Testis (tissue), 3 donors: ENCODE results near the gene NFATC3. TPM values are rescaled to one million over a fixed set of nuclear protein-coding genes. Genes with fewer than 3 reads are reported as not detected.

Experiments
- DNase-seq: peaks from one replicate; pipeline ENCODE4 v3.0.0-alpha.2; 2019
- H3K27ac ChIP-seq, 2 donors: fragments of 200-600 bp; sonication (generic); one replicate each; pipeline ENCODE4 v1.5.1; 2019
- H3K27me3 ChIP-seq: fragments of 200-600 bp; sonication (generic); one replicate; pipeline ENCODE4 v1.5.1; 2019
- H3K36me3 ChIP-seq: fragments of 200-600 bp; sonication (generic); one replicate; pipeline ENCODE4 v1.5.1; 2017; ENCODE audit warnings: low read depth; ENCODE audit errors: missing control alignments
- H3K4me1 ChIP-seq: fragments of 200-600 bp; sonication (generic); one replicate; pipeline ENCODE4 v1.5.1; 2019
- H3K4me3 ChIP-seq, 2 donors: fragments of 200-600 bp; sonication (generic); one replicate each; pipeline ENCODE4 v1.5.1; 2017 to 2019
- H3K9me3 ChIP-seq: fragments of 200-600 bp; sonication (generic); one replicate; pipeline ENCODE4 v1.5.1; 2017
- CTCF ChIP-seq, 3 experiments: fragments of 450-650 bp in 2 of 3; fragments of 200-600 bp in 1 of 3; sonication (generic) in 1 of 3; IDR thresholded peaks; one replicate each; pipeline ENCODE4 v1.5.1; 2016 to 2019; ENCODE audit warnings: antibody characterized with exemption in 3 of 3, mild to moderate bottlenecking in 2 of 3, moderate library complexity in 1 of 3
- POLR2A ChIP-seq: fragments of 450-650 bp; IDR thresholded peaks from one replicate; pipeline ENCODE4 v1.6.1; 2017; ENCODE audit warnings: antibody characterized with exemption, mild to moderate bottlenecking, moderate library complexity
- WGBS, 2 donors: methylation state at CpG; one replicate each; pipeline ENCODE4 v1.1.5; 2018; 5-methylcytosine and 5-hydroxymethylcytosine counted together
- intact Hi-C: fragments of 100-400 bp; cut with DNase I; formaldehyde crosslinking; loops from one replicate; pipeline ENCODE4 v1.15.1; 2023; ENCODE audit warnings: low total_unique reads
- polyA plus RNA-seq: library from polyadenylated mRNA; stranded (reverse); fragments of 350-450 nt; fragmentation: Illumina TruSeq; extraction: RNeasy Lipid Tissue Mini Kit (QIAGEN cat#74804); gene quantifications from one replicate; pipeline ENCODE4 v1.2.3, GENCODE V29; 2014; ENCODE audit warnings: low read depth, low replicate concordance; ENCODE audit not compliant: insufficient read depth
- total RNA-seq, 2 donors: library from RNA; depleted of rRNA; stranded (reverse); fragments of >200 nt; gene quantifications; one replicate each; pipeline ENCODE4 v1.2.3, GENCODE V29; 2016

NFATC3 gene
- total and polyA plus RNA-seq, 3 donors from 2014 or later: 78.0 to 115 (median 94.7) TPM

DNA sequence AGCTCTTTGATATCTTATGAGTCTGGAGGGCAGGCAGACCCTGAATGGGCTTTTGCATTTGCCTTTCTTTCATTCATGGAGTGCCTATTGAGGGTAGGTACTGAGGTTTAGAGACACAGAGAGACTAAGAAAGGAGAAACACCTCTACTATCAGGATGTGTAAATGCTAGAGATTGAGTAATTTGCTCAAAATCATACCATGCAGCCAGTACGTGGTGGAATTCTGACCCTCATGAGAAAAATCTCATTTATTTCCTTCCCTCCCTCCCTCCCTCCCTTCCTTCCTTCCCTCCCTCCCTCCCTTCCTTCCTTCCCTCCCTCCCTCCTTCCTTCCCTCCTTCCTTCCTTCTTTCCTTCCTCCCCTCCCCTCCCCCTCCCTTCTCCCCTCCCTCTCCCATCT, 18.4 kb upstream of the NFATC3 start:
- DNase-seq: no peak
- intact Hi-C loops: no loop called here
- Histone ChIP-seq H3K36me3 (no peaks in the 10 kb centered on the region), H3K4me3 (no peak overlapping the region), H3K4me1 (peaks cover 33% of the 10 kb centered on the region), H3K27ac (peak overlapping the region in 1 of 2 donors; percentile 36), H3K9me3 (no peaks in the 10 kb centered on the region), H3K27me3 (no peaks in the 10 kb centered on the region)
- no peak for TF ChIP-seq POLR2A
- no peak for TF ChIP-seq CTCF (IDR thresholded peaks at IDR 0.05)
- WGBS, 2 donors: 64 to 71% methylated on average over 1 of the region's 1 CpG

GRCh38 chr16:68068926-68069325, 16.2 kb upstream of the NFATC3 start:
- H3K4me3 ChIP-seq: no peak overlapping the region
- no peaks in the 10 kb centered on the region for H3K9me3 ChIP-seq
- H3K27ac ChIP-seq: no peak overlapping the region
- TF ChIP-seq POLR2A (no peak), CTCF (IDR thresholded peaks at IDR 0.05) (no peak)
- no peaks in the 10 kb centered on the region for H3K36me3 ChIP-seq
- intact Hi-C loops: no loop called here
- no peak for DNase-seq
- 91 to 97% methylated on average over 9 of the region's 9 CpGs for WGBS, 2 donors
- no peaks in the 10 kb centered on the region for H3K27me3 ChIP-seq
- H3K4me1 ChIP-seq: peaks cover 41% of the 10 kb centered on the region

DNA sequence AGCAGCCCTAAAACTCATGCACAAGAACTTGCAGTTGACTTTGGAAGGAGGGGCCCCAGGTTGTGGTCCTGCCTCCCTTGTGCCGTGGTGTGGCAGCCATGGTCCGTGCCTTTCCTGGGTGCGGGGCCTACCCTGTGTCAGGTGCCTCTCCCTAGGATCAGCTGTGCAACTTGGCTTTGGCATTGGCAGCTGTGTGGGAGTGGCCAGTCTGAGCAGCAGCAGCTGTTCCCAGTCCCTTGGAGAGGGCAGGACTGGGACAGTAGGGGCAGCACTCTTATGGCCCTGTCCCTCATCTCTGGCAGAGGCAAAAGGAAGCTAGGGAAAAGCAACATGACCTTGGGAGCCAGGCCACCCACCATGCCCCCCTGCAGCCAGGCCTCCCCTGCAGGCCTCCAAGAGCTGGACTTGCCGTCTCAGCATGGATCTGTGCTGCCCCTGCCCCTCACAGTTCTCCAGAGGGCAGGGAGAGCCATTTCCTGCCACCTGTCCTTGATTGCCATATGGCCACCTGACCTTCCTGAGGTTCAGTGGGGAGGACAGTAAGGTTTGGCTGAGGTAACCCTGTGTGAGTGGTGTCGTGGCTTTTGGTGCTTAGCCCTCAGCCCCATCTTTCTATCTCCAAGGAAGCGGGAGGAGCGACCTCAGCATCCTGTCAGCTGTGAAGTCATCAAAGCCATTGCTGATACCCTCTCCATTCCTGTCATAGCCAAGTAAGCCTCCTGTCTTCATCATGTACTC, 15.5 kb upstream of the NFATC3 start:
- 70 to 72% methylated on average over 7 of the region's 7 CpGs for WGBS, 2 donors
- H3K27ac ChIP-seq: no peak overlapping the region
- peak; percentile 73 for DNase-seq
- no peak overlapping the region for H3K4me3 ChIP-seq
- no peak for TF ChIP-seq CTCF (IDR thresholded peaks at IDR 0.05)
- TF ChIP-seq POLR2A: no peak
- no peaks in the 10 kb centered on the region for H3K36me3 ChIP-seq
- no peaks in the 10 kb centered on the region for H3K9me3 ChIP-seq
- intact Hi-C loops: no loop called here
- no peaks in the 10 kb centered on the region for H3K27me3 ChIP-seq
- H3K4me1 ChIP-seq: peaks cover 41% of the 10 kb centered on the region

- no peak overlapping the region for H3K27ac ChIP-seq
- no peak for TF ChIP-seq CTCF (IDR thresholded peaks at IDR 0.05)
- no peak for TF ChIP-seq POLR2A
- WGBS, 2 donors: 75 to 100% methylated on average over 1 to 2 of the region's 2 CpGs
- peaks cover 36% of the 10 kb centered on the region for H3K4me1 ChIP-seq
- H3K4me3 ChIP-seq: no peak overlapping the region
- no peaks in the 10 kb centered on the region for H3K36me3 ChIP-seq
- no peak for DNase-seq
- no peaks in the 10 kb centered on the region for H3K27me3 ChIP-seq
- H3K9me3 ChIP-seq: no peaks in the 10 kb centered on the region
- intact Hi-C loops: no loop called here
These were observed 14.9 kb upstream of the NFATC3 start for GRCh38 chr16:68070249-68070730.
